Stomach (tissue), 4 donors: Measurements from ENCODE around the gene G3BP2.
"Not testable (repeated sequence)": the region's sequence is repeated elsewhere in the genome, so short reads cannot be mapped to it uniquely, and the experiment has no call there.

ENCODE experiments used
- CTCF ChIP-seq, 7 experiments: fragments of 450-650 bp in 4 of 7; fragments of 200-600 bp in 3 of 7; sonication (generic) in 3 of 7; IDR thresholded peaks; one replicate each; pipeline ENCODE4 v1.5.1; 2016 to 2019; ENCODE audit warnings: antibody characterized with exemption in 7 of 7, control low read depth in 2 of 7, mild to moderate bottlenecking in 1 of 7
- POLR2A ChIP-seq, 4 donors: fragments of 450-650 bp; IDR thresholded peaks; one replicate each; pipeline ENCODE4 v1.6.1; 2016; ENCODE audit warnings: antibody characterized with exemption in 4 of 4, control low read depth in 2 of 4, mild to moderate bottlenecking in 1 of 4, moderate library complexity in 1 of 4

- not testable (repeated sequence) for TF ChIP-seq CTCF, POLR2A (IDR thresholded peaks at IDR 0.05)
Measured at GRCh38 chr4:75692066-75692465, 18.9 kb upstream of the G3BP2 start.
